Fibroblast of skin of abdomen (primary cell): ENCODE data around the gene GFRA3. TPM values are rescaled to one million over a fixed set of nuclear protein-coding genes. Genes with fewer than 3 reads are reported as not detected.
"Not testable (repeated sequence)": the region's sequence is repeated elsewhere in the genome, so short reads cannot be mapped to it uniquely, and the experiment has no call there.

Source experiments
- DNase-seq: peaks from one replicate; pipeline ENCODE4 v3.0.0-alpha.2; 2013
- polyA plus RNA-seq, 2 experiments: library from polyadenylated mRNA; unstranded; fragments of 120-200 nt; gene quantifications; one replicate each; pipeline ENCODE4 v1.2.1, GENCODE V29; 2013; ENCODE audit not compliant: insufficient read length in 2 of 2

The GFRA3 gene
- polyA plus RNA-seq (2013, experiment 1 of 2; ENCODE audit: insufficient read length): not detected
- not detected for polyA plus RNA-seq (2013, experiment 2 of 2; ENCODE audit: insufficient read length)

GRCh38 chr5:138274189-138274853, at the start of gene GFRA3:
TSS of gene GFRA3 (minus strand) at chr5:138274621. CDS start at chr5:138274424, 197 bp downstream.
- DNase-seq: no peak

GRCh38 chr5:138318211-138318610, 43.8 kb upstream of the GFRA3 start:
- DNase-seq: not testable (repeated sequence)

GRCh38 chr5:138316355-138316754, 41.9 kb upstream of the GFRA3 start:
- DNase-seq: no peak

- DNase-seq: no peak
Measured at GRCh38 chr5:138315751-138316278, 41.4 kb upstream of the GFRA3 start.

- DNase-seq: no peak
Measured at GRCh38 chr5:138305797-138306196, 31.4 kb upstream of the GFRA3 start.

- DNase-seq: peak; percentile 8
Measured at GRCh38 chr5:138303372-138303771, 29.0 kb upstream of the GFRA3 start.

GRCh38 chr5:138289296-138289695, 14.9 kb upstream of the GFRA3 start:
- no peak for DNase-seq

GRCh38 chr5:138287246-138287645, 12.8 kb upstream of the GFRA3 start:
- DNase-seq: no peak

- peak; percentile 51 for DNase-seq
Measured at GRCh38 chr5:138282920-138283742, 8.7 kb upstream of the GFRA3 start.

- no peak for DNase-seq
Measured at GRCh38 chr5:138280915-138281314, 6.5 kb upstream of the GFRA3 start.

- DNase-seq: no peak
Measured at GRCh38 chr5:138276402-138277054, 2.1 kb upstream of the GFRA3 start.

- DNase-seq: no peak
Measured at GRCh38 chr5:138275895-138276294, 1.5 kb upstream of the GFRA3 start.

- no peak for DNase-seq
Measured at GRCh38 chr5:138275379-138275782, 960 bp upstream of the GFRA3 start.

- DNase-seq: no peak
Measured at GRCh38 chr5:138273834-138274188, 610 bp downstream of the GFRA3 start.

- no peak for DNase-seq
Measured at GRCh38 chr5:138272681-138273080, 1.7 kb downstream of the GFRA3 start.

- no peak for DNase-seq
Measured at GRCh38 chr5:138271281-138271680, 3.1 kb downstream of the GFRA3 start.

GRCh38 chr5:138264183-138264582, 10.2 kb downstream of the GFRA3 start:
- no peak for DNase-seq

- DNase-seq: no peak
Measured at GRCh38 chr5:138263581-138263980, 10.8 kb downstream of the GFRA3 start.

- DNase-seq: no peak
Measured at GRCh38 chr5:138258704-138259292, 15.6 kb downstream of the GFRA3 start.

- no peak for DNase-seq
Measured at GRCh38 chr5:138257583-138257982, 16.8 kb downstream of the GFRA3 start.

- no peak for DNase-seq
Measured at GRCh38 chr5:138252944-138253343, 21.5 kb downstream of the GFRA3 start.

GRCh38 chr5:138247800-138248199, 26.6 kb downstream of the GFRA3 start:
- not testable (repeated sequence) for DNase-seq

GRCh38 chr5:138246822-138247221, 27.6 kb downstream of the GFRA3 start:
- no peak for DNase-seq
